Uterus (tissue), 2 donors: ENCODE measurements around the gene OR51Q1.

Source experiments
- POLR2A ChIP-seq, 2 donors: fragments of 450-650 bp; IDR thresholded peaks; one replicate each; pipeline ENCODE4 v1.6.1; 2016; ENCODE audit warnings: antibody characterized with exemption in 2 of 2, mild to moderate bottlenecking in 1 of 2, moderate library complexity in 1 of 2
- TF ChIP-seq, protein P1 (sequence below), 4 experiments: fragments of 200-600 bp in 2 of 4; fragments of 450-650 bp in 2 of 4; sonication (generic) in 2 of 4; IDR thresholded peaks; one replicate each; pipeline ENCODE4 v1.5.1; 2016 to 2019; ENCODE audit warnings: antibody characterized with exemption in 4 of 4, mild to moderate bottlenecking in 2 of 4, moderate library complexity in 1 of 4

DNA sequence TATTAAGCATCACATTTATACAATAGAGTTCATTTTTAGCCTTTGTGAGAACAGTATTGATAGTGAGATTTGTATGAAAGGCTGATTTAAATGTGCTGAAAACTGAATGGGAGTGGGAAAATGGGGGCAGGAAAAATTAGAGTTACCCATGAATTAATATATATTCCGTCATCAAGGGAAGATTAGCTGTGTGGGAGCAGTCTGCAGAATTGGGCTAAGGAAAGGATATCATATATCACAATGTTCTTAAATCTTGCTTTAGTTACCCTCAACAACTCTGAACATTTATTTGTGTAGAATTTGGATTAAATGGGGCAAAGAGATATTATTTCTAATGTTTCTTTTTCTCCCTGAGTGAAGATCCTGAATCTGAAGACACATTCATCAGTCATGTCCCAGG lies at the start of gene OR51Q1:
- TF ChIP-seq, protein P1, sequence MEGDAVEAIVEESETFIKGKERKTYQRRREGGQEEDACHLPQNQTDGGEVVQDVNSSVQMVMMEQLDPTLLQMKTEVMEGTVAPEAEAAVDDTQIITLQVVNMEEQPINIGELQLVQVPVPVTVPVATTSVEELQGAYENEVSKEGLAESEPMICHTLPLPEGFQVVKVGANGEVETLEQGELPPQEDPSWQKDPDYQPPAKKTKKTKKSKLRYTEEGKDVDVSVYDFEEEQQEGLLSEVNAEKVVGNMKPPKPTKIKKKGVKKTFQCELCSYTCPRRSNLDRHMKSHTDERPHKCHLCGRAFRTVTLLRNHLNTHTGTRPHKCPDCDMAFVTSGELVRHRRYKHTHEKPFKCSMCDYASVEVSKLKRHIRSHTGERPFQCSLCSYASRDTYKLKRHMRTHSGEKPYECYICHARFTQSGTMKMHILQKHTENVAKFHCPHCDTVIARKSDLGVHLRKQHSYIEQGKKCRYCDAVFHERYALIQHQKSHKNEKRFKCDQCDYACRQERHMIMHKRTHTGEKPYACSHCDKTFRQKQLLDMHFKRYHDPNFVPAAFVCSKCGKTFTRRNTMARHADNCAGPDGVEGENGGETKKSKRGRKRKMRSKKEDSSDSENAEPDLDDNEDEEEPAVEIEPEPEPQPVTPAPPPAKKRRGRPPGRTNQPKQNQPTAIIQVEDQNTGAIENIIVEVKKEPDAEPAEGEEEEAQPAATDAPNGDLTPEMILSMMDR (IDR thresholded peaks at IDR 0.05) = no peak
- TF ChIP-seq POLR2A (IDR thresholded peaks at IDR 0.05) = no peak
